ENCODE measurements around the gene NTRK2. TPM values are rescaled to one million over a fixed set of nuclear protein-coding genes. Genes with fewer than 3 reads are reported as not detected.

The NTRK2 gene
- total RNA-seq, 2 experiments from 2014 or later, result 0.12 to 2.9 TPM

DNA sequence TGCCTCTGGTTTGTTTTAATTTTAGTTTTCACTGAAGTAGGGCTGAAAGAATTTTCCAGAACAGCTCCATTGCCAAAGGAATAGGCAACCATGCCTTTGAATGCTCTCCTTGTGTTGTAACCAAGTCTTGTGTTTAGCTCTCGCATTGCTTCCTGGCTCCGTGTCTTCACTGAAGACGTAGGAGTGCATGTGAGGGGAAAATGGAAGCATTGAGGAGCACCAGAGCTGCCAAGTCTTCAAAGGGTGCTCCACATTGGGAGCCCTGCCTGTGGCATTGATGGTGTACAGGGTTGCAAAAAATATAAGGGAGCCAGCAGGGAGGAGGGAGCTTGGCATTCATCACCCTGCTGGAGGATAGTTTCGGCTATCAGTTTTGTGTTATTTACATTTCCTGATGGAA is 86.6 kb downstream of the NTRK2 start:
- no peak overlapping the region for H3K4me3 Mint-ChIP-seq
- no peaks in the 10 kb centered on the region for H3K9me3 Mint-ChIP-seq (ENCODE audit: low read depth)
- no peak overlapping the region for H3K27ac Mint-ChIP-seq
- peaks cover 52% of the 10 kb centered on the region for H3K4me1 Mint-ChIP-seq
- DNase-seq (no peak), ATAC-seq (no peak)
- peaks cover 9% of the 10 kb centered on the region for H3K27me3 Mint-ChIP-seq
- CTCF ChIA-PET, result no interaction called here
- H3K36me3 Mint-ChIP-seq, result peaks cover under 1% of the 10 kb centered on the region

DNA sequence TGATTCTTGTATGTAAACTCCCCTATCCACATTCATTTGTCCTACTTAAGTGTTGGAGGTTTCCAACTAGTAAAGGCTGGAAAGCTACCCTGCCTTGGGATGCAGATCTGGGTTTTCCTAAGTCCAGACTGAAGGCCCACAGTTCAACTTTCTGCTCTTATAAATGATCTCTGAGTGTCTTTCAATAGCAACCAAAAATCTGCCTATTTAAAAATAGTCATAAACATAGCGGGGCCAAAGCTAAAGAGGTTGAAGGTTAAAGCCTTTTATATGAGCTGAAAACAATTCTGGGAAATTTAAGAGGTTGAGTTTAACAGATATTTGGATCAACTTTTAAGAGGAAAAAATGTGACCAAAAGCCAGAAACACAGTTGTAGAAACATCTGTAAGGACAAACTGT is 87.2 kb downstream of the NTRK2 start:
- peaks cover 3% of the 10 kb centered on the region for H3K9me3 Mint-ChIP-seq (ENCODE audit: low read depth)
- peaks cover 52% of the 10 kb centered on the region for H3K4me1 Mint-ChIP-seq

DNA sequence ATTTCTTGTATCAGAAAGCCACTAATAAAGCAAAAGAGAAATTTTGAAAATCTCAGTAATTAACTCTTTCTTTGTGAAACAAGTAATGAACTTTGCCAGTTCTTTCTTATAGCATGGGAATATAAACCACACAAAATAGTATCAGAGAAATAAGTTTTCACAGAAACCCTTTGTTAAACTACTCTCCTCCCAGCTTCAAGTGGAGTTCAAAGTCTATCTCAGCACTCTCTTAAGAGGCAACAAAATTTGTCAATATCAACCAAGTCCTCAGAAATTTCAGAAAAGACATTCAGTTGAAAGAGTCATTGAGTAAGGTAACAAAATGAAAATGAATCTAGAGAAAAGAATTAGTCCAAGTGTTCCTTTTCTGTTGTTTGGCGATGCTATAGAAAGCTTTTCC is 89.3 kb downstream of the NTRK2 start:
- DNase-seq (no peak), ATAC-seq (no peak)
- Mint-ChIP-seq H3K9me3 (ENCODE audit: low read depth) (peaks cover 11% of the 10 kb centered on the region), H3K27me3 (peaks cover 2% of the 10 kb centered on the region), H3K4me3 (peak overlapping the region; percentile 1), H3K4me1 (peaks cover 44% of the 10 kb centered on the region), H3K36me3 (peaks cover 13% of the 10 kb centered on the region), H3K27ac (peak overlapping the region; percentile 63)
- CTCF ChIA-PET, result no interaction called here

More for the DNA sequence above, 87.2 kb downstream of the NTRK2 start:
- ATAC-seq, result no peak
- CTCF ChIA-PET, result no interaction called here
- peaks cover 4% of the 10 kb centered on the region for H3K36me3 Mint-ChIP-seq
- no peak overlapping the region for H3K4me3 Mint-ChIP-seq
- DNase-seq, result no peak
- no peak overlapping the region for H3K27ac Mint-ChIP-seq
- H3K27me3 Mint-ChIP-seq, result peaks cover 9% of the 10 kb centered on the region

DNA sequence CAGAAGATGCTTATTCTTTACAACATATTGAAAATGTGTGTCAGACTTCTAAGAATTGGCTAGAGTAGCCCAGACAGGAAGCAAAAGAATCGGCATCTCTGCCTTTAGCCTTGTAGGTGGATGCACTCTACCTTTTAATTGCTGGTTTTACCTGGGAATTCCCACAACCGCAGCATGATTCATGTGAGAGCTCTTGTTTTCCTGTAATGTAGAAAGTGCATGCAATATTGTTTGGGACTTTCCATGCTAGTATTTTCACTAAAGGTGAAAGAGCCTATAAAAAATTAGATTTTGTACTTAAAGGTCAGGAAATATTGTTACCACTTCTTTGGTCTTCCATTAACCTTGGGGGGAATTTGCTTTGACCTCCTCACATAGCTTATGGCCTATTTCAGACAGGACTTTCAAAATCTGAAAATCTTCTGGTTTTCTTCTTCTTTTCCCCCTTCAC is 89.8 kb downstream of the NTRK2 start:
- H3K27ac Mint-ChIP-seq, result peak overlapping the region; percentile 63
- peaks cover 14% of the 10 kb centered on the region for H3K36me3 Mint-ChIP-seq
- ATAC-seq (peak; percentile 64), DNase-seq (peak; percentile 62)
- H3K4me3 Mint-ChIP-seq, result peak overlapping the region; percentile 1
- CTCF ChIA-PET, result no interaction called here
- H3K4me1 Mint-ChIP-seq, result peaks cover 43% of the 10 kb centered on the region
- peaks cover 2% of the 10 kb centered on the region for H3K27me3 Mint-ChIP-seq
- peaks cover 11% of the 10 kb centered on the region for H3K9me3 Mint-ChIP-seq (ENCODE audit: low read depth)

DNA sequence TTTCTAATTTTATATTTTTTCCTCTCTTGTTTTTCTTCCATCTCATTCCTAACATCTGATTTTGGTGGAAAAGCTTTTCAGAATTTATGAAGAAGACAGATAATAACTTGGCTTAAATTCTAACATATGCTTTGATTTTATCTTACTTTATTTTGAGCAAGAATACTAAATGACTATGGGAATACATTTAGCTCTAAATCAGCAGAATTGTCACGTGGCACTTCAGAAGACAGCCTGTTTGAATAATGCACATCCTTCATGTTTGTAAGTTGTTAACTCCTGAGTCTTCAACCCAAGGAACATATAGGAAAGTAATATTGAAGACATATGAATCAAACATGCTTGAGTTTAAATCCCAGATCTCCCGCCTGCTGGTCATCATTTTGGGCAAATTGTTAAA is 90.3 kb downstream of the NTRK2 start:
- DNase-seq, result no peak
- CTCF ChIA-PET, result no interaction called here
- Mint-ChIP-seq H3K36me3 (peaks cover 14% of the 10 kb centered on the region), H3K4me1 (peaks cover 38% of the 10 kb centered on the region), H3K4me3 (no peak overlapping the region), H3K9me3 (ENCODE audit: low read depth) (peaks cover 11% of the 10 kb centered on the region), H3K27ac (peak overlapping the region; percentile 6), H3K27me3 (peaks cover 3% of the 10 kb centered on the region)
- no peak for ATAC-seq

DNA sequence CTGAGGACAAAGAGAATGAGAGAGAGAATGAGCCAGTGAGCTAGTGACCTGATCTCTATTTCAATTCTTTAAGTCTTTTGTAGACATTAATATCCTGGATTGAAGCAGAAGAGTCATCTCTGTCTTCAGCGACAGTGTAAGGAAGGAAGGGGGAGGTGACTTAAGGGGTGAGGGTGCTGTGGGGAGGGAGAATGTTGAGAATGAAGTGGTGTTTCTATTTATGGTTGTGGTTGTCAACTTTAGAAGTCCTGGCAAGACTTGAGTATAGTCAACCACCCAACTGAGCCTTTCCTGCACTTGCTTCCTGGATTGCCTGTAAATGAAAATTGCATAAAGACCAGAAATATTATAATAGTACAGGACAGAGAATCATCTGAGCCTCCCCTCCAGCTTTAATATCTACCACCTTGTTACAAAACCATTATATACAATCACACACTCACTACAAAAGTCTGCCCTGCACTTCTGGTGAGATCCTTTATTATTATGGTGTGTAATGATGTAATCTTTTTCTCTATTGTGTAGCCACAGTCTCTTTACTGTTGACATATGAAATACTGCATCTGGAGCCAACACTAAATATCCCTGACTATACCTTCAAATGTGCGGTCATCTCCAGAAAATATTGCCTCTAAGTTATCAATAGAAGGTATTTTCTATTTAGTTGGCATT is 91.7 kb downstream of the NTRK2 start:
- H3K27me3 Mint-ChIP-seq, result peaks cover 2% of the 10 kb centered on the region
- CTCF ChIA-PET, result interaction anchor here (0.6 kb wide), 1 partner anchor 86 kb away, joined by 3 read pairs; no protein-coding TSS in a partner anchor
- peaks cover 11% of the 10 kb centered on the region for H3K9me3 Mint-ChIP-seq (ENCODE audit: low read depth)
- ATAC-seq (peak; percentile 84), DNase-seq (peak; percentile 56)
- H3K4me3 Mint-ChIP-seq, result no peak overlapping the region
- peak overlapping the region; percentile 61 for H3K27ac Mint-ChIP-seq
- peaks cover 29% of the 10 kb centered on the region for H3K4me1 Mint-ChIP-seq
- peaks cover 14% of the 10 kb centered on the region for H3K36me3 Mint-ChIP-seq

DNA sequence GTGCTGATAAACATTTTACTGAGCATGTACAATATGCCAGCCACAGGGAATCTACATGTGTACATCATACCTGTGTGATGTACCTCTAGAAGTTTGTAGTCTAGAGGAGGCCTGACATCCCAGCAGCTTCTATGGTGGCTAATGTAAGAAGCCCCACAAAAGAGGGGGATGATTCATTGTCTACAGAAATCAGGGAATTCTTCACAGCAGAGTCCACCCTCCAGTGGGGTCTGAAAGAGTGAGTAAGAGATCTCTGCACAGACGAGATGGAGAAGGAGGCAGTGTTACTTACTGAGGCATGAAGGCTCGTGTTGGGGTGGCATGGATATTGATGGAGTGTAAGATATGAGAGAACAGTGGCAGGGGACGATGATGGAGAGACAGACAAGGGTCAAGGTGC is 103.0 kb downstream of the NTRK2 start:
- H3K4me3 Mint-ChIP-seq, result no peak overlapping the region
- no peaks in the 10 kb centered on the region for H3K4me1 Mint-ChIP-seq
- peaks cover 16% of the 10 kb centered on the region for H3K27me3 Mint-ChIP-seq
- CTCF ChIA-PET, result no interaction called here
- no peak for DNase-seq
- peaks cover 2% of the 10 kb centered on the region for H3K36me3 Mint-ChIP-seq
- no peak for ATAC-seq
- no peak overlapping the region for H3K27ac Mint-ChIP-seq
- peaks cover 2% of the 10 kb centered on the region for H3K9me3 Mint-ChIP-seq (ENCODE audit: low read depth)

DNA sequence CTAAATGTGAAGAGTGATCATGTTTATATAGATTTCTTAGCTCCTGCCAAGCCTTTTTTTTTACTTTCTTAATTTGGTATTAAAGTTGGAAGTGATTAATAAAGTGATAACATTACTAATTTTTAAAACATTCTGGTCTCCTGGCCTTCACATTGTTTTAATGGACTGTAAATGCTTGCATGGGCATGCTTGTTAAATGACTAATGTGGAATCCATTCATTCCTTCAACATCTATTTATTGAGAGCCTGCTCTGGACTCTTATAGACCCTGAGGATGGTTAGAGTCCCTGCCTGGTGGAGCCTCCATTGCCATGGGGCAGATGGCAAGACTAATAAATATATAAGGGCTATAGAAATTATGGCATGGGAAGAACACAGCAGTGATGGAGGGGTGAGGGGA is 103.5 kb downstream of the NTRK2 start:
- DNase-seq (no peak), ATAC-seq (no peak)
- no peak overlapping the region for H3K4me3 Mint-ChIP-seq
- no peak overlapping the region for H3K27ac Mint-ChIP-seq
- H3K9me3 Mint-ChIP-seq (ENCODE audit: low read depth), result peaks cover 2% of the 10 kb centered on the region
- CTCF ChIA-PET, result no interaction called here
- peaks cover 2% of the 10 kb centered on the region for H3K36me3 Mint-ChIP-seq
- H3K27me3 Mint-ChIP-seq, result peaks cover 16% of the 10 kb centered on the region
- no peaks in the 10 kb centered on the region for H3K4me1 Mint-ChIP-seq

DNA sequence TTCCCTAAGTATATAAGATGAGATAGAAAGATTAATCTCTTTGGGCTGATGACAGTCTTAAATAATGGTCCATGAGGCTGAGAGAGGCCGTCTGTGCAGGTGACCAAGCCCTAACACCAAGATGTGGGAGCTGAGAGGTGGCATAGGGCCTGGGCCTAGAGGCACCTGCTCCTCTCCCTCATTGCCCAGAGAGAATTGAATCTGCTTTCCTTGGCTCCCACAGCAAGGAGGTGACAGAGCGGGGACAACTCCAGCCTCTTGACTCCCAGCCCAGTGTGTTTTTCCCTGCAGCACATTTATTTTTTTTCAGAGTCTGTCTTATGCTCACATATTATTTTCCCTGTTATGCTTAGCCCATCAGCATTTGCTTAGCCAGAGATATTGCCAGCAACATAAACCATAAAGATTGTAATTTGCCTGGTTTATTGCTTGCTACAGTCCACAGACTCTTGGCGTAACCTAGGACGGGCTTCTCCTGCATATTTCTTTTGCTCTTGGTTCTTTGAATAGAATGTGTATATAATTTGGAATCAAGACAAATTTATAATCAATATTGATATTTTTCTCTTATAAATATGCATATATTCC is 105.6 kb downstream of the NTRK2 start:
- Mint-ChIP-seq H3K4me1 (no peaks in the 10 kb centered on the region), H3K27me3 (peaks cover 19% of the 10 kb centered on the region), H3K27ac (no peak overlapping the region), H3K4me3 (no peak overlapping the region), H3K9me3 (ENCODE audit: low read depth) (peaks cover 2% of the 10 kb centered on the region), H3K36me3 (peaks cover 2% of the 10 kb centered on the region)
- CTCF ChIA-PET, result no interaction called here
- no peak for DNase-seq
- no peak for ATAC-seq

DNA sequence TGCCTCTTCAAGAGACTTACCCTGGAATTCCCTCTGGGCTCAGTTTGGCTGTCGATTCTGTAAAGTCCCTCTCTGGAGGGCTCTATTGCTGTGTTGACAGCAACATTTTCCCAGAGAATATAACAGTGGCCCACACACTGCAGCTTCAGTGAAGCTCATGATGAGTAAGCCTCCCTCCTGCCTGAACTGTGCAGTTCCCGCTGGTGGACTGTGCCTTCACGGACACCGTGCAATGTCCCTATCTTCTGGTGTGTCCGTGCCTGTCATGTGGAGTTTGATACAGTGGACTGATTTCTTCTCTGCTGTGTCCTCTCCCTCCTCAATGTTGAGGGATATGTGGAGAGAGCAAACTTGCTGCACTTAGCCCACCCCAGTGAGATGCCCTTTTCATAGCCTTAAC is 109.0 kb downstream of the NTRK2 start:
- no peak overlapping the region for H3K4me3 Mint-ChIP-seq
- H3K27me3 Mint-ChIP-seq, result peaks cover 22% of the 10 kb centered on the region
- peaks cover 2% of the 10 kb centered on the region for H3K36me3 Mint-ChIP-seq
- H3K9me3 Mint-ChIP-seq (ENCODE audit: low read depth), result peaks cover 2% of the 10 kb centered on the region
- no peaks in the 10 kb centered on the region for H3K4me1 Mint-ChIP-seq
- DNase-seq (no peak), ATAC-seq (no peak)
- CTCF ChIA-PET, result interaction anchor here (1.6 to 6.8 kb wide), 2 partner anchors 13 to 81 kb away, joined by 3 to 72 read pairs; no protein-coding TSS in a partner anchor
- H3K27ac Mint-ChIP-seq, result no peak overlapping the region

DNA sequence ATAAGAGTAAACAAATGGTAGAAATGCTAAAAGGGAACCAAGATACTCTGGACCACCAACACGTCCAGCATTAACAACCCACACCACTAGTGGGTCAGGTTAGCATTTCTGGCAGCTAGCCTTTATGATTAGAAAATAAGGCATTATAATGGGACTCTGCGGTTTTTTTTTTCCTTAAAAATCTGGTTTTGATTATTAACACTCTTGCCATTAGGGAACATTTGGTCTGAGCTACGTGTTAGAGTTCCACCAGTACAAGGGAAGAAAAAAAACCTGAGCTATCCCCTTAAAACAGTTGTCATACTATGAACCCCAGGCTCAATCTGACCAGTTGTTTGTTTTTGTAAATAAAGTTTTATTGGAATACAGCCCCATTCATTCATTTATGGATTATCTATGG is 110.4 kb downstream of the NTRK2 start:
- CTCF ChIA-PET, result interaction anchor here (0.8 to 6.8 kb wide), 5 partner anchors 8 to 383 kb away, joined by 3 to 72 read pairs (median 3); no protein-coding TSS in a partner anchor

DNA sequence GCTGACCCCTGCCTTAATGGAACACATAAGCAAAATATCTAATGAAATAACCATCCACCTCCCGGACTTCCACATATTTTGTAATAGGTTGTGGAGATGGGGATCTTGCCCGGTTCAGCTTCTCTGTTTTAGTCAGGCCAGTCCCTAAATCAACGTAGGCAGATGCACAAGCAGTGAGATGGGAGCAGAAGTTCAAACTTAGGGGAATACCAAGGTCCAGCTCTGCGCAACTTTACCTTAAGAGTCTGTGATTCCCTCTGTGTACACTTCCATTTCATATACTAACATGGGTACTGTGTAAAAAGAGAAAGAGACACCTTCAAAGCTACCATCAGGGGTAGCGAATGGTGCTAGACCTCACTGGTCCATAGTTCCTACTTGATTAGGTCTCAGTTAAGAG is 110.9 kb downstream of the NTRK2 start:
- Mint-ChIP-seq H3K27ac (no peak overlapping the region), H3K36me3 (peaks cover 2% of the 10 kb centered on the region), H3K27me3 (peaks cover 15% of the 10 kb centered on the region), H3K4me1 (no peaks in the 10 kb centered on the region), H3K9me3 (ENCODE audit: low read depth) (peaks cover 2% of the 10 kb centered on the region), H3K4me3 (no peak overlapping the region)
- no peak for DNase-seq
- ATAC-seq, result no peak
- CTCF ChIA-PET, result interaction anchor here (0.8 to 6.8 kb wide), 5 partner anchors 9 to 383 kb away, joined by 3 to 72 read pairs (median 4); no protein-coding TSS in a partner anchor

More for the DNA sequence above, 110.4 kb downstream of the NTRK2 start:
- ATAC-seq, result no peak
- no peak for DNase-seq
- H3K36me3 Mint-ChIP-seq, result peaks cover 2% of the 10 kb centered on the region
- no peak overlapping the region for H3K27ac Mint-ChIP-seq
- H3K27me3 Mint-ChIP-seq, result peaks cover 18% of the 10 kb centered on the region
- peaks cover 2% of the 10 kb centered on the region for H3K9me3 Mint-ChIP-seq (ENCODE audit: low read depth)
- no peak overlapping the region for H3K4me3 Mint-ChIP-seq
- no peaks in the 10 kb centered on the region for H3K4me1 Mint-ChIP-seq

DNA sequence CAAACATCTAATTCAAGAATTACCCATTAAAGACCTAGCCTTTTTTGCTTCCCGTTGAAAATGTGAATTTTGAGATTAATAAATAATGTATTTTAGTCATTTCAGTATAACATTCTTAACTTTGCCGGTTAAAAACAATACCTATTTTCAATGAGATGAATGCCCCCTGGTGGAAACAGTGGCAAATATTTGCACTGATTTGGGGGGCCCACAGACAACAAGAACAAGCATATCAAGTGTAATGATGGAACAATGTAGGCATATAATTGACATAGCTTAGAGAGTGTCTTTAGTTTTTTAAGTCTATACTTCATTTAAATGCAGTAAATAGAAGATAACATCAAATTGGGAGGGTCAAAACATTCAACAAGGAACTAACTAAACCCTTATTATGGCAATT is 111.9 kb downstream of the NTRK2 start:
- H3K4me1 Mint-ChIP-seq, result no peaks in the 10 kb centered on the region
- no peak overlapping the region for H3K27ac Mint-ChIP-seq
- CTCF ChIA-PET, result interaction anchor here (1.1 to 6.8 kb wide), 5 partner anchors 10 to 384 kb away, joined by 3 to 72 read pairs (median 4); no protein-coding TSS in a partner anchor
- peaks cover 2% of the 10 kb centered on the region for H3K36me3 Mint-ChIP-seq
- DNase-seq (peak; percentile 49), ATAC-seq (no peak)
- H3K27me3 Mint-ChIP-seq, result peaks cover 19% of the 10 kb centered on the region
- H3K4me3 Mint-ChIP-seq, result no peak overlapping the region
- peaks cover under 1% of the 10 kb centered on the region for H3K9me3 Mint-ChIP-seq (ENCODE audit: low read depth)

Data from activated CD8-positive, alpha-beta memory T cell treated with anti-CD3 and anti-CD28 coated beads, Interleukin-2, amount 10 ng/mL, durations not matched to agents 7 days and 5 days (primary cell).